IMR-90 (cell line): ENCODE data around the gene COCH. TPM values are rescaled to one million over a fixed set of nuclear protein-coding genes. Genes with fewer than 3 reads are reported as not detected.
A peak's percentile ranks its signal among the peaks of the same experiment; 100 is the strongest.

ENCODE experiments used
- ATAC-seq: fragments of 200-7000 bp; cut with Tn5 transposase; 2 replicates; pipeline ENCODE4 v1.9.1; 2020; ENCODE audit warnings: low read depth, mild to moderate bottlenecking, moderate library complexity
- BruUV-seq: library from RNA; stranded (reverse); fragments of 400-500 nt; replicated peaks from 2 replicates; lab custom pipeline; 2021; lab: Mats Ljungman, UMichigan
- CTCF ChIA-PET: fragments of 300-600 bp; formaldehyde crosslinking; extraction: SDS; loops from one replicate; lab custom pipeline; 2021; ENCODE audit warnings: antibody characterized with exemption; lab: Yijun Ruan, JAX
- POLR2A ChIA-PET: fragments of 300-600 bp; sonication (Branson Sonifier 250); formaldehyde crosslinking; loops from one replicate; lab custom pipeline; 2022; ENCODE audit warnings: antibody characterized with exemption; ENCODE audit not compliant: unreplicated experiment; lab: Charles Lee
- DNase-seq: peaks from one replicate; pipeline ENCODE4 v3.0.0; 2013
- H2AFZ ChIP-seq: replicated peaks from 2 replicates; pipeline ENCODE3; 2013; ENCODE audit warnings: low read length, mild to moderate bottlenecking; ENCODE audit not compliant: poor library complexity
- H2AK5ac ChIP-seq: 2 replicates; pipeline ENCODE4 v1.6.1; 2013; ENCODE audit warnings: low read depth, low read length, inconsistent platforms
- H2AK9ac ChIP-seq: replicated peaks from 2 replicates; pipeline ENCODE3; 2013; ENCODE audit warnings: mild to moderate bottlenecking, low read depth, low read length, moderate library complexity; ENCODE audit not compliant: poor library complexity
- H2BK120ac ChIP-seq: 2 replicates; pipeline ENCODE4 v1.6.1; 2013; ENCODE audit warnings: low read depth, low read length, inconsistent platforms
- H2BK15ac ChIP-seq: 3 replicates; pipeline ENCODE4 v1.6.1; 2013; ENCODE audit warnings: low read depth, low read length, inconsistent platforms
- H2BK20ac ChIP-seq: 2 replicates; pipeline ENCODE4 v1.6.1; 2013; ENCODE audit warnings: low read depth, mild to moderate bottlenecking, inconsistent platforms, low read length, moderate library complexity
- H2BK5ac ChIP-seq: 2 replicates; pipeline ENCODE4 v1.6.1; 2013; ENCODE audit warnings: mild to moderate bottlenecking, low read depth, low read length, inconsistent platforms; ENCODE audit not compliant: poor library complexity, severe bottlenecking
- H3K14ac ChIP-seq: replicated peaks from 2 replicates; pipeline ENCODE4 v1.6.1; 2013; ENCODE audit warnings: low read depth, low read length, inconsistent platforms
- H3K18ac ChIP-seq: 2 replicates; pipeline ENCODE4 v1.6.1; 2013; ENCODE audit warnings: low read depth, low read length, control low read depth
- H3K23ac ChIP-seq: 2 replicates; pipeline ENCODE4 v1.6.1; 2013; ENCODE audit warnings: low read depth, low read length, inconsistent platforms
- H3K27ac ChIP-seq: 2 replicates; pipeline ENCODE4 v1.5.1; 2013; ENCODE audit warnings: mild to moderate bottlenecking, control low read depth, low read length; ENCODE audit not compliant: insufficient read depth
- H3K27me3 ChIP-seq: 2 replicates; pipeline ENCODE4 v1.6.1; 2013; ENCODE audit warnings: low read length; ENCODE audit not compliant: control insufficient read depth, insufficient read depth
- H3K36me3 ChIP-seq: 2 replicates; pipeline ENCODE4 v1.6.1; 2013; ENCODE audit warnings: low read length, mixed read lengths; ENCODE audit not compliant: control insufficient read depth, insufficient read depth
- H3K4ac ChIP-seq: 2 replicates; pipeline ENCODE4 v1.6.1; 2013; ENCODE audit warnings: low read depth, low read length, inconsistent platforms
- H3K4me1 ChIP-seq: 2 replicates; pipeline ENCODE4 v1.6.1; 2013; ENCODE audit warnings: low read length, mixed read lengths; ENCODE audit not compliant: control insufficient read depth, insufficient read depth
- H3K4me2 ChIP-seq: 2 replicates; pipeline ENCODE4 v1.6.1; 2013; ENCODE audit warnings: low read depth, mild to moderate bottlenecking, control low read depth, low read length, moderate library complexity
- H3K4me3 ChIP-seq: 2 replicates; pipeline ENCODE4 v1.5.1; 2013; ENCODE audit warnings: low read depth, mild to moderate bottlenecking, control low read depth, low read length, moderate library complexity; ENCODE audit not compliant: insufficient read depth
- H3K56ac ChIP-seq: 2 replicates; pipeline ENCODE4 v1.6.1; 2013; ENCODE audit warnings: low read length, inconsistent platforms; ENCODE audit not compliant: insufficient read depth; ENCODE audit errors: extremely low read depth
- H3K79me1 ChIP-seq, 2 experiments: 2 replicates each; pipeline ENCODE4 v1.6.1; 2013; ENCODE audit warnings: low read length in 2 of 2, inconsistent platforms in 1 of 2, low read depth in 1 of 2
- H3K9ac ChIP-seq: 2 replicates; pipeline ENCODE4 v1.6.1; 2013; ENCODE audit warnings: low read depth, low read length, control low read depth
- H3K9me1 ChIP-seq: 2 replicates; pipeline ENCODE4 v1.6.1; 2013; ENCODE audit warnings: low read length, inconsistent platforms; ENCODE audit not compliant: insufficient read depth
- H3K9me3 ChIP-seq: 2 replicates; pipeline ENCODE4 v1.6.1; 2013; ENCODE audit warnings: low read length; ENCODE audit not compliant: control insufficient read depth, insufficient read depth
- H4K20me1 ChIP-seq: 2 replicates; pipeline ENCODE4 v1.6.1; 2013; ENCODE audit warnings: low read length, inconsistent platforms; ENCODE audit not compliant: insufficient read depth
- H4K5ac ChIP-seq: 2 replicates; pipeline ENCODE4 v1.6.1; 2013; ENCODE audit warnings: mild to moderate bottlenecking, low read depth, low read length, control low read depth
- H4K8ac ChIP-seq, 2 experiments: 2 replicates each; pipeline ENCODE4 v1.6.1; 2013; ENCODE audit warnings: low read depth in 2 of 2, low read length in 2 of 2, control low read depth in 1 of 2, inconsistent platforms in 1 of 2
- H4K91ac ChIP-seq: 2 replicates; pipeline ENCODE4 v1.6.1; 2013; ENCODE audit warnings: low read depth, low read length, inconsistent platforms; ENCODE audit not compliant: insufficient read depth
- BHLHE40 ChIP-seq: fragments of 150-350 bp; IDR thresholded peaks from 2 replicates; pipeline ENCODE4 v1.6.1; 2016; ENCODE audit warnings: mild to moderate bottlenecking, low read depth, low read length
- CEBPB ChIP-seq: IDR thresholded peaks from 2 replicates; pipeline ENCODE4 v1.6.1; 2012; ENCODE audit warnings: low read depth, low read length, improper control_type of control experiment
- WGBS, 2 experiments: methylation state at CpG; one replicate each; pipeline versions ENCODE4 v1.1.5 to v1.1.7; 2013; ENCODE audit warnings: missing lambda C conversion rate in 2 of 2; ENCODE audit not compliant: insufficient read length in 1 of 2; ENCODE audit errors: extremely low coverage in 2 of 2; 5-methylcytosine and 5-hydroxymethylcytosine counted together
- dilution Hi-C: fragments of 300-500 bp; cut with HindIII; formaldehyde crosslinking; loops from one replicate; pipeline ENCODE4 v1.14.3; 2018; ENCODE audit warnings: low sequenced_read_pairs; ENCODE audit not compliant: unreplicated experiment
- in situ Hi-C: fragments of 300-500 bp; cut with MboI; formaldehyde crosslinking; loops from 3 replicates; pipeline ENCODE4 v1.14.3; 2019; ENCODE audit warnings: low sequenced_read_pairs, inconsistent platforms, mixed read lengths
- intact Hi-C: fragments of 100-400 bp; cut with micrococcal nuclease; formaldehyde crosslinking; loops from 2 replicates; pipeline ENCODE4 v1.10.0; 2022
- polyA plus RNA-seq, 3 experiments: library from polyadenylated mRNA; depleted of rRNA; stranded (reverse); fragments of >200 nt; gene quantifications; 2 replicates each; pipeline ENCODE4 v1.2.3, GENCODE V29; 2012; ENCODE audit warnings: low replicate concordance in 1 of 3
- total RNA-seq: library from RNA; depleted of rRNA; stranded (reverse); fragments of >200 nt; gene quantifications from 2 replicates; pipeline ENCODE4 v1.2.3, GENCODE V29; 2012

COCH gene
- total and polyA plus RNA-seq, 2 of the 4 experiments (the other 2 are of a cell fraction): 0.17 to 0.18 TPM

DNA sequence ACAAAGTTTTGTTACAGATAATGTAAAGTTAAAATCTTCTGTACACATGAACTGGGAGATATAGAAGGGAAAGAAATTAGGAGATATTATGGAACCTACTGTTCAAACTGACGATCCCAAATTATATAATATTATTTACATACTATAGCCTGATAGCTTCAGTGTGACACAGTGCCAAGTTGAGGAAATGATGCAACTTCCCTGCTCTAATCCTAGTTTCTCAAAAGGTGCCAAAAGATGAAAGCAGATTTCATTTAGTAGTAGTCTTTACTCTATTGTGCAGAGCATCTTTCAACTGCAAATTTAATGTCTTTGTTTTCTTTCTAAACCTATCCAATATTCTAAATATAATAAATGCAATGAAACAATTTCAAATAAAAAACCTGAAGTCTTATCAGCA is 46.9 kb downstream of the COCH start:
- Histone ChIP-seq H4K8ac (no peak overlapping the region), H2BK20ac (no peak overlapping the region), H3K4me2 (no peak overlapping the region), H3K4me3 (no peak overlapping the region), H3K27ac (no peak overlapping the region), H3K14ac (no peak overlapping the region), H3K9ac (no peak overlapping the region), H3K9me1 (peaks cover 2% of the 10 kb centered on the region), H2AK9ac (no peak overlapping the region), H4K20me1 (no peaks in the 10 kb centered on the region; the same call in 1 of the 2 replicates), H2BK15ac (no peak overlapping the region), H3K9me3 (no peaks in the 10 kb centered on the region), H3K23ac (no peak overlapping the region), H4K5ac (no peak overlapping the region), H3K4ac (no peak overlapping the region), H3K36me3 (peaks cover 10% of the 10 kb centered on the region), H3K4me1 (0 out of 2 replicates have a peak, but pooled peaks cover 1% of the 10 kb centered on the region), H3K79me1 (peaks cover 15 to 30% of the 10 kb centered on the region in 2 experiments; a peak in 3 of 4 replicates), H2AFZ (no peak overlapping the region), H2AK5ac (no peak overlapping the region), H2BK5ac (no peak overlapping the region), H4K91ac (no peak overlapping the region), H2BK120ac (no peak overlapping the region), H3K56ac (no peak overlapping the region), H3K27me3 (no peaks in the 10 kb centered on the region), H3K18ac (no peak overlapping the region)
- DNase-seq (peak; percentile 28), ATAC-seq (no peak)
- CTCF ChIA-PET: no interaction called here
- POLR2A ChIA-PET: no interaction called here
- BruUV-seq: no TSS peak
- WGBS, 2 experiments: no CpG with 5 or more reads among the region's 1 CpG
- in situ Hi-C loops (no loop called here), dilution Hi-C loops (no loop called here), intact Hi-C loops (no loop called here)
- TF ChIP-seq CEBPB (peak; percentile 63; the same call in 1 of the 2 replicates), BHLHE40 (no peak)
